Effector memory CD4-positive, alpha-beta T cell (primary cell): ENCODE data around the gene HTR1D.

ENCODE experiments used
- DNase-seq, 3 donors: peaks; one replicate each; pipeline ENCODE4 v3.0.0-alpha.2; 2020
- H3K27ac ChIP-seq: 2 replicates; pipeline ENCODE4 v1.7.0; 2013; ENCODE audit warnings: mild to moderate bottlenecking, low read length, moderate library complexity; ENCODE audit not compliant: insufficient read depth, poor library complexity, severe bottlenecking
- H3K27me3 ChIP-seq: replicated peaks from 2 replicates; pipeline ENCODE4 v1.7.0; 2013; ENCODE audit warnings: mild to moderate bottlenecking, low read length; ENCODE audit not compliant: insufficient read depth, control insufficient read depth, poor library complexity, severe bottlenecking
- H3K36me3 ChIP-seq: 2 replicates; pipeline ENCODE4 v1.7.0; 2013; ENCODE audit warnings: mild to moderate bottlenecking, low read length, moderate library complexity; ENCODE audit not compliant: control insufficient read depth, insufficient read depth
- H3K4me1 ChIP-seq: 2 replicates; pipeline ENCODE4 v1.7.0; 2013; ENCODE audit warnings: low read length, mild to moderate bottlenecking; ENCODE audit not compliant: control insufficient read depth, insufficient read depth, poor library complexity, severe bottlenecking
- H3K4me3 ChIP-seq: 2 replicates; pipeline ENCODE4 v1.7.0; 2013; ENCODE audit warnings: low read length, low read depth, mild to moderate bottlenecking; ENCODE audit not compliant: insufficient read depth, poor library complexity, severe bottlenecking
- H3K9me3 ChIP-seq: 2 replicates; pipeline ENCODE4 v1.7.0; 2013; ENCODE audit warnings: mild to moderate bottlenecking, low read length, moderate library complexity; ENCODE audit not compliant: control insufficient read depth

The HTR1D gene

DNA sequence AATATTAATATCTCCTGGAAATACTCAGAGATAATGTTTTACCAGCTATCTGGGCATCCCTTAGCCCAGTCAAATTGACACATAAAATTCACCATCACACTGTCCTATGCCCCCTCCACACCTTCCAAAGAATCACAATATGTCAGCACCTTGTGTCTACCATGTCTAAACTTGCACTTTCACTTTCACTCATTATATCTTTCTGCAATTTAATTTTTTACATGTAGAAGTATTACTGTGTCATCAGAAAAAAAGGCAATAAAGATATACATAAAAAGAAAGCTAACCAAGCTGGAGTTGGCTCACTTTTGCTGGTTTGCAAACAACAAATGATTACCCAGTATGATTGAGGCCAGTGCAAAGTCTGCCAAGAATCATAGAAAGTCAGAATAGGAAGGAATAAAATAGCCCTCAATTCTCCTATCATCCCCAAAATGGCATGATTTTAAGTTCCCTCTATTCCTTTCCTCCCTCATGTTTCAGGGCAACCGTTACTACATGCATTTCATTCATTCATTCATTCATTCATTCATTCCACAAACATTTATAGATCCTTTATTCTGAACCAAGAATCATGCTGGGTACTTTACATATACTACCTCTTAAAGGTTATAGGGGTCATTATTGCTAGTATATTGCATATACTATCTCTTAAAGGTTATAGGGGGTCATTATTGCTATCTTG is 42.7 kb downstream of the HTR1D start:
- no peak for DNase-seq
- no peaks in the 10 kb centered on the region for H3K9me3 ChIP-seq

DNA sequence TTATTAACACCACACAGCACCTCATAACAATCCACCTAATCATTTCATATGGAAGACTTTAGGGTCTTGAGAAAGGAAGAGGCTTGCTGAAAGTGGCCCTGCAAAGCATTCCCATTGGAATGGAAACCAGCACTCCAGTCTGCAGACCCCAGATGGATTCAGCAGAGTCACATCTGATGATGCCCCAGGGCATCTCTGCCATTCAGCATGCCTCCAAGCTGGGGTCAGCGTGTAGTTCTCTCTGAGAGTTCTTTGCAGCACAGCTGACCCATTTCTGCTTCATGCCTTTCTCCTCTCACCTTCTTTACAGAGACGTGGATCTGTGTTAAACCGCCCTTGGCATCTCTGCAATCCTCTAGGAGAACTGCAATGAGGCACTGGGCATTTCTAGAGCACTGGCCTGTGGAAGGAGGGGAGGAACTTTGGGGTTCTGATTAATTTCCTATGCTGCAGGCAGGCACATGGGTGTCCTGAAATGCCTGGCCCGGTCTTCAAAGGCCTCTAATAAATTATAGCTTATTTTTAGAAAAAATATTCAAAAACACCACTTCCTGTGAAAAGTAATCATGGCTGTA is 46.0 kb downstream of the HTR1D start:
- H3K9me3 ChIP-seq = no peaks in the 10 kb centered on the region
- H3K36me3 ChIP-seq = no peaks in the 10 kb centered on the region
- no peak overlapping the region for H3K27ac ChIP-seq
- no peak for DNase-seq
- peaks cover 9% of the 10 kb centered on the region for H3K4me1 ChIP-seq
- no peak overlapping the region for H3K4me3 ChIP-seq
- no peaks in the 10 kb centered on the region for H3K27me3 ChIP-seq

More for the DNA sequence above, 42.7 kb downstream of the HTR1D start:
- Histone ChIP-seq H3K4me3 (no peak overlapping the region), H3K27ac (no peak overlapping the region), H3K36me3 (no peaks in the 10 kb centered on the region), H3K4me1 (peaks cover 4% of the 10 kb centered on the region), H3K27me3 (no peaks in the 10 kb centered on the region)

DNA sequence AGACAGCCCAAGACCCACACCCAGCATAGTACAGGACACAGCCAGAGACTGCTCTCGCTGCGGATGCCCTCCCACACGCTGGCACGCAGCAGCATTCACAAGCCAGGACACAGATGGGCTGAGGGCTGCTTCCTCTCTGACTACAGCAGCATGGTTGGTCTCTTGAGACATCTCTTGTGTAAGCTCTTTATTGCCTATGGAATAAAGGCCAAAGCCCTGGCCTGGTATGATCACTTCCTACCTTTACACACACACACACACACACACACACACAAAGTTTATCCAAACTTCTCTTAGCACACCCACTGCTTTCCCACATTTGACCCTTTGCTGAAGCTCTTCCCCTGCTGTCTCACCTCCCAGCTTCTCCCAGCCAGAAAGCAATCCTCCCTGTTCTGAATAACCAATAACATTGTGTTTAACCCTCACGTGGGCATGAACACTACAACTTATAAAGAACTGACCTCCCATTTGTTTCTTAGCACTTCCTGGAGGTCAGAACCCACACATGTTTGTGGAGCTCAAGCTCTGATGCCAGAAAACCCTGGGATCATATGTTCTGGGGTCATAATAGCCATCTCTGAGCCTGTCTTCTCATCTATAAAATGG is 47.5 kb downstream of the HTR1D start:
- Histone ChIP-seq H3K4me1 (peaks cover 11% of the 10 kb centered on the region), H3K9me3 (no peaks in the 10 kb centered on the region), H3K4me3 (no peak overlapping the region), H3K36me3 (no peaks in the 10 kb centered on the region), H3K27me3 (no peaks in the 10 kb centered on the region), H3K27ac (no peak overlapping the region)
- DNase-seq = no peak

DNA sequence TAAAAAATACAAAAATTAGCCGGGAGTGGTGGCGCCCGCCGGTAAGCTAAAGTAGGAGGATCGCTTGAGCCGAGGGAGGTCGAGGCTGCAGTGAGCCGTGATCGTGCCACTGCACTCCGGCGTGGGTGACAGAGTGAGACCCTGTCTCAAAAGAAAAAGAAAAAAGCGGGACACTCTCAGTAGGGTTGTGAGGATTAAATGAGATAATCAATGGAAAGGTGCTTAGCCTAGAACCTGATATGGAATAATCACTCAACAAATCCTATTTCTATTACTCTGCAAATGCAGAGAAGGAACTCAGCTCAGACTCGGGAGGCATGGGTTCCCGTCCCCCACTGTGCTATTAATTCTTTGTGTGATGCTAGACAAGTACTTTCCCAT is 48.1 kb downstream of the HTR1D start:
- DNase-seq = no peak
- H3K4me3 ChIP-seq = peak overlapping the region; percentile 84
- H3K9me3 ChIP-seq = no peaks in the 10 kb centered on the region
- no peak overlapping the region for H3K27ac ChIP-seq
- H3K27me3 ChIP-seq = no peaks in the 10 kb centered on the region
- H3K4me1 ChIP-seq = peaks cover 11% of the 10 kb centered on the region
- H3K36me3 ChIP-seq = no peaks in the 10 kb centered on the region

DNA sequence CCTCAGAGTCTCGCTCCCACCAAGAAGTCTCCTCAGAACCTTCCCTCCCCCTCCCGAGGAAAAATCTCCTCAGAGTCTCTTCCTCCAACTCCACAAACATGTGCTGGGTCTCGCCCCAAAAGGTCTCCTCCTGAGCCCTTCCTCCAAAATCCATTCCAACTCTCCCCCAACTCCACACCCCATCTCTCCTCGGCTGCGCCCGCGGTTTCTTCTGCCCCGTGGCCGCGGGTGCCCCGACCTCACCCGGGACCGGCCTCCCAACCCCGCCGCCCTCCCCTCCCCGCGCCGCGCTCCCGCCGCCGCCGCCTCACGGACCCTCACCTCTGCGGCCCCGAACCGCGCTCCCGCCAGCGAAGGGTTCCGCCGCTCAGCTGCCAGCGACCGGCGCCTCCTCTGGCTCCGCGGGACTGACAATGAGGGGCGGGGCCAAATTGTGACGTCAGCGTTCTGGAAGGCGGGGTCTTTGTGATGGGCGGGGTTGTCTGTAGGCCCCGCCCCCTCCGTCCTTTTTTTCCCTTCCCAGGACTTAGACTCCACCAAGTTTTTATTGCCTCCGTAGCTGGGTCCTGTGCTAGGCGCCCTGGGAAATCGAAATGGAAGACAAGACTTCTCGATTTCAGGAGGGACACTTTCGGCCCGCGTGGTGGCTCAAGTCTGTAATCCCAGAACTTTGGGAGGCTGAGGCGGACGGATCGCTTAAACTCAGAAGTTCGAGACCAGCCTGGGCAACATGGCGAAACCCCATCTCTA is 48.7 kb downstream of the HTR1D start, which contains the start of gene LUZP1:
Gene LUZP1, minus strand, starts transcription at position 412 of the 750 bp plus-strand sequence.
- Histone ChIP-seq H3K4me1 (peaks cover 11% of the 10 kb centered on the region), H3K36me3 (no peaks in the 10 kb centered on the region), H3K27me3 (no peaks in the 10 kb centered on the region), H3K4me3 (peak within 1 kb of the TSS; percentile 84), H3K27ac (peak within 1 kb of the TSS; percentile 66), H3K9me3 (no peaks in the 10 kb centered on the region)
- DNase-seq = peak; percentile 71 to 86 (median 86)

DNA sequence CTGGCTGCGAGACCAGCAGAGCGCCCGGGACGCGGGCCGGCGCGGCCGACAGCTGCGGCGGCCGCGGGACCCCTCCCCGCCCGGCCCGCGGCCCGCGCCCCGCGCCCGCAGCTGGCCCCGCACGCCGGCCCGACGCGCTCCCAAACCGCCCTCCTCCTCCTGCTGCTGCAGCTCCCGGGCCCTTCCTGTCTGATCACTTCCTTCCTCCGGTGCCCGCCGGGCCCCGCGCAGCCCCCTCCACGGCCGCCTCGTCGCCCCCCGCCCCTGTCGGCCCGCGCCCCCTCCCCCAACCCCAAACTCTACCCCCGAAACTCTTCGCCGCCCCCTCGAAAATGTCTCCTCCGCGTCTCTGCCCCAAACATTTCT is 49.2 kb downstream of the HTR1D start:
- Histone ChIP-seq H3K36me3 (no peaks in the 10 kb centered on the region), H3K27ac (peak overlapping the region; percentile 66), H3K4me3 (peak overlapping the region; percentile 84), H3K4me1 (peaks cover 11% of the 10 kb centered on the region), H3K9me3 (no peaks in the 10 kb centered on the region), H3K27me3 (no peaks in the 10 kb centered on the region)
- DNase-seq = peak in 1 of 3 donors; percentile 7

DNA sequence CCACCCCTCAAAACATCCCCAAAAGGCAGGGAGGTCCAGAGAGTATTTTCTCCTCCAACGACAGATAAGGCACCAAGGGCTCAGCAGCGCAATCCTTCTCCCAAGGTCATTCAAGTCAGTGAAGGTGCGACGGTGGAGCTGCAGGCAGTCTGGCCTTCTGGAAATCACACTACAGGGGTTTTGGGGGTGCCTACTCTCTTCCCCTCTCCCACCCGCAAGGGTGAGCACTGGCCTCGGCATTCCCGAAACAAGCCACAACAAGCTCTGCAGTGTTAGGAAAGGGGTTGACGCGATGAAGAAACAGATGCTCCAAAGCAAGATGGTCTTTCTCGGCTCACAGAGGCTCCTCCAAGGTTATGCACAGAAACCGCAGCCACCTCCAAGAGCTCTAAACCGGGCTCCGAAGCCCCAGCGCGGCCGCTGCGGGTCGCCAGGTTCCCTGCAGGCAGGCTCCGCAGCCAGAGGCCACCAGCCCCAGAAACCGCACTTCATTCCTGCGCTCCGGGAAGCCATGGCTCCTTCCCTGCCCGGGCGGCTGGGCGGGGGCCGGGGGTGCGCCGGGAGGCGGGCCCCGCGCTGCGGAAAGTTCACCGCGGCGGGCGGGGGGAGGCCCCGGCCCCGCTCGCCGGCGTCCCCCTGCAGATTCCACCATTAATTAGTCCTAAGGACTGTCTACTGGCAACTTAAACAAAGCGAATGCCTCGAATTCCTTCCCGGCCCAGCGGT is 49.8 kb downstream of the HTR1D start:
- peak overlapping the region; percentile 42 for H3K27ac ChIP-seq
- H3K4me3 ChIP-seq = peak overlapping the region; percentile 84
- no peaks in the 10 kb centered on the region for H3K27me3 ChIP-seq
- no peaks in the 10 kb centered on the region for H3K36me3 ChIP-seq
- no peaks in the 10 kb centered on the region for H3K9me3 ChIP-seq
- peaks cover 11% of the 10 kb centered on the region for H3K4me1 ChIP-seq
- peak in 2 of 3 donors; percentile 10 to 19 for DNase-seq

DNA sequence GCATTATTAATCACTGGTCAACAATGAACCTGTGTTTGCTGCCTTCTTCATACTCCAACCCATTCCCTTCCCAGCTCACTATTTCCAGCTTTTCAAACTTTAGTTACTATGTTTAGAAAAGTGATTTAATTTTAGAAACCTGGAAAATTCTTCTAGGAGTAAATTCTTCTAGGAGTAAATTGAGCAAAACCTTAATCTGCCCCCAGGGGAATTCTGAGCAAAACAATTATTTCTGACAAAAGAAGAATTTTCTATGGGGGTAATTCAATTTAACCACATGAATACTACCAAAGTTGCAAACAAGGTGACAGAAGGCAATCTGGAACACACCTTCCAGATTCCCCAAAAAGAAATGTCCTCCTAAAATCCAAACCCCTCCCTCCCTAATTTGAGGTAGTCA is 50.4 kb downstream of the HTR1D start:
- Histone ChIP-seq H3K27me3 (no peaks in the 10 kb centered on the region), H3K4me1 (peaks cover 11% of the 10 kb centered on the region), H3K9me3 (no peaks in the 10 kb centered on the region), H3K4me3 (no peak overlapping the region), H3K36me3 (no peaks in the 10 kb centered on the region), H3K27ac (no peak overlapping the region)
- no peak for DNase-seq

DNA sequence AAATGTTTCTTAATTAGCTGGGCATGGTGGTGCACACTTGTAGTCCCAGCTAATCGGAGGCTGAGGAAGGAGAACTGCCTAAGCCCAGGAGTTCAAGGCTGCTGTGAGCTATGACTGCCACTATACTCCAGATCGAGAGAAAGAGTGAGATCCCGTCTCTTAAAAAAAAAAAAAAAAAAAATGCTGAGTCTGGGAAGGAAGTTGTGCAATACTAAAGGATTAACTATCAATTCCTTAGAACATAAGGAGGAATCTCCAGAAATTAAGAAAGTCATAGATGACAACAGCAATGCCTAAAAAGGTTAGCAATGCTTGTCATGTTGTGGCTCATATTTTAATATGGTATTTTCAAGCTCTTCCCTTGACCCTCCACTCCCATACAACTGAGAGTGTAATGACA is 53.9 kb downstream of the HTR1D start:
- H3K4me1 ChIP-seq = peaks cover 11% of the 10 kb centered on the region
- no peaks in the 10 kb centered on the region for H3K27me3 ChIP-seq
- no peaks in the 10 kb centered on the region for H3K36me3 ChIP-seq
- no peak for DNase-seq
- H3K9me3 ChIP-seq = no peaks in the 10 kb centered on the region
- no peak overlapping the region for H3K27ac ChIP-seq
- H3K4me3 ChIP-seq = no peak overlapping the region
